Smooth muscle cell (in vitro differentiated cells): Measurements from ENCODE around the gene LIMD2. TPM values are rescaled to one million over a fixed set of nuclear protein-coding genes. Genes with fewer than 3 reads are reported as not detected.

ENCODE experiments used
- DNase-seq: peaks from one replicate; lab custom pipeline; 2025; ENCODE audit not compliant: unreplicated experiment; lab: John Stamatoyannopoulos, UW
- H2AFZ ChIP-seq: fragments of 200-600 bp; sonication (generic); 2 replicates; pipeline ENCODE4 v1.6.0; 2016; ENCODE audit warnings: antibody characterized with exemption, low read depth, mild to moderate bottlenecking
- H3F3A ChIP-seq: fragments of 200-600 bp; sonication (generic); 2 replicates; pipeline ENCODE4 v1.6.0; 2017; ENCODE audit warnings: antibody characterized with exemption, low read depth
- H3K27ac ChIP-seq: fragments of 200-600 bp; sonication (generic); 2 replicates; pipeline ENCODE4 v1.5.1; 2016; ENCODE audit warnings: low read depth, mild to moderate bottlenecking
- H3K27me3 ChIP-seq: fragments of 200-600 bp; sonication (generic); 2 replicates; pipeline ENCODE4 v1.6.1; 2016; ENCODE audit warnings: low read depth, mild to moderate bottlenecking
- H3K36me3 ChIP-seq: fragments of 200-600 bp; sonication (generic); 2 replicates; pipeline ENCODE4 v1.5.1; 2016; ENCODE audit warnings: low read depth
- H3K4me1 ChIP-seq: fragments of 200-600 bp; sonication (generic); 2 replicates; pipeline ENCODE4 v1.5.1; 2016; ENCODE audit warnings: low read depth
- H3K4me2 ChIP-seq: fragments of 200-600 bp; sonication (generic); 2 replicates; pipeline ENCODE4 v1.6.0; 2016; ENCODE audit warnings: mild to moderate bottlenecking
- H3K4me3 ChIP-seq: fragments of 200-600 bp; sonication (generic); 2 replicates; pipeline ENCODE4 v1.5.1; 2016; ENCODE audit warnings: mild to moderate bottlenecking
- H3K79me2 ChIP-seq: fragments of 200-600 bp; sonication (generic); 2 replicates; pipeline ENCODE4 v1.6.0; 2016; ENCODE audit warnings: low read depth, mild to moderate bottlenecking
- H3K9ac ChIP-seq: fragments of 200-600 bp; sonication (generic); 2 replicates; pipeline ENCODE4 v1.6.0; 2016; ENCODE audit warnings: low read depth
- H3K9me3 ChIP-seq: fragments of 200-600 bp; sonication (generic); replicated peaks from 2 replicates; pipeline ENCODE4 v1.5.1; 2016; ENCODE audit warnings: low read depth
- H4K20me1 ChIP-seq: fragments of 200-600 bp; sonication (generic); 2 replicates; pipeline ENCODE4 v1.6.0; 2016; ENCODE audit warnings: low read depth
- CTCF ChIP-seq: fragments of 200-600 bp; sonication (generic); IDR thresholded peaks from 2 replicates; pipeline ENCODE4 v1.5.1; 2017; ENCODE audit warnings: borderline replicate concordance, mild to moderate bottlenecking, antibody characterized with exemption; ENCODE audit not compliant: insufficient read depth, poor library complexity, severe bottlenecking
- WGBS: methylation state at CpG from one replicate; pipeline ENCODE4 v1.1.7; 2016; ENCODE audit warnings: low lambda C conversion rate; 5-methylcytosine and 5-hydroxymethylcytosine counted together
- polyA plus RNA-seq: library from polyadenylated mRNA; unstranded; fragments of >200 nt; fragmentation: Nextera tagmentation; extraction: Ambion mirVana; gene quantifications from 2 replicates; pipeline ENCODE4 v1.2.1, GENCODE V29; 2016
- total RNA-seq: library from RNA; depleted of rRNA; stranded (reverse); fragments of >200 nt; gene quantifications from 2 replicates; pipeline ENCODE4 v1.2.3, GENCODE V29; 2014

LIMD2 gene
- total and polyA plus RNA-seq, 2 experiments from 2014 or later: 40.7 to 124 TPM

- no peak for TF ChIP-seq CTCF
- WGBS: 94% methylated on average over 2 of the region's 2 CpGs
- Histone ChIP-seq H3K9ac (no peak overlapping the region), H3K9me3 (no peaks in the 10 kb centered on the region), H3K4me1 (no peaks in the 10 kb centered on the region), H3K4me3 (no peak overlapping the region), H3K4me2 (no peak overlapping the region), H2AFZ (no peak overlapping the region), H3K79me2 (no peaks in the 10 kb centered on the region), H3K36me3 (peaks cover 5% of the 10 kb centered on the region), H3K27ac (no peak overlapping the region), H3K27me3 (no peaks in the 10 kb centered on the region), H3F3A (no peaks in the 10 kb centered on the region), H4K20me1 (no peaks in the 10 kb centered on the region)
- no peak for DNase-seq
These were observed 14.9 kb downstream of the LIMD2 start for GRCh38 chr17:63685041-63685440.

GRCh38 chr17:63682981-63683380 is 16.9 kb downstream of the LIMD2 start:
- Histone ChIP-seq H2AFZ (no peak overlapping the region), H3K27ac (no peak overlapping the region), H3K79me2 (no peaks in the 10 kb centered on the region), H3K4me1 (no peaks in the 10 kb centered on the region), H3K9ac (no peak overlapping the region), H3K9me3 (no peaks in the 10 kb centered on the region), H3K36me3 (peaks cover 5% of the 10 kb centered on the region), H3K4me2 (no peak overlapping the region), H3F3A (no peaks in the 10 kb centered on the region), H3K27me3 (no peaks in the 10 kb centered on the region), H3K4me3 (no peak overlapping the region), H4K20me1 (no peaks in the 10 kb centered on the region)
- no peak for DNase-seq
- no peak for TF ChIP-seq CTCF

GRCh38 chr17:63682441-63682840 is 17.5 kb downstream of the LIMD2 start:
- no peak for DNase-seq
- Histone ChIP-seq H3K27me3 (no peaks in the 10 kb centered on the region), H2AFZ (no peak overlapping the region), H3K9ac (no peak overlapping the region), H3K9me3 (no peaks in the 10 kb centered on the region), H3K4me3 (no peak overlapping the region), H3K79me2 (no peaks in the 10 kb centered on the region), H4K20me1 (no peaks in the 10 kb centered on the region), H3K4me1 (no peaks in the 10 kb centered on the region), H3K36me3 (peaks cover 5% of the 10 kb centered on the region), H3K4me2 (no peak overlapping the region), H3F3A (no peaks in the 10 kb centered on the region), H3K27ac (no peak overlapping the region)
- 96% methylated on average over 1 of the region's 1 CpG for WGBS
- TF ChIP-seq CTCF: no peak

- no peak for TF ChIP-seq CTCF
- Histone ChIP-seq H3K27ac (no peak overlapping the region), H3K9ac (no peak overlapping the region), H2AFZ (no peak overlapping the region), H3K9me3 (no peaks in the 10 kb centered on the region), H3K36me3 (peaks cover 5% of the 10 kb centered on the region), H3K4me2 (no peak overlapping the region), H3K4me3 (no peak overlapping the region), H4K20me1 (no peaks in the 10 kb centered on the region), H3K4me1 (no peaks in the 10 kb centered on the region), H3K27me3 (no peaks in the 10 kb centered on the region), H3K79me2 (no peaks in the 10 kb centered on the region), H3F3A (no peaks in the 10 kb centered on the region)
- WGBS: 90% methylated on average over 8 of the region's 8 CpGs
- DNase-seq: no peak
These were observed 18.4 kb downstream of the LIMD2 start for GRCh38 chr17:63681530-63681929.
